Muscle of leg (tissue), 11 donors: ENCODE data around the gene CHST11. TPM values are rescaled to one million over a fixed set of nuclear protein-coding genes. Genes with fewer than 3 reads are reported as not detected.

ENCODE experiments used
- DNase-seq: peaks from one replicate; pipeline ENCODE4 v3.0.0; 2013
- H3K27ac ChIP-seq: one replicate; pipeline ENCODE4 v1.5.1; 2013; ENCODE audit warnings: mild to moderate bottlenecking, low read length, control low read depth
- H3K27me3 ChIP-seq: one replicate; pipeline ENCODE4 v1.6.1; 2013; ENCODE audit warnings: low read length; ENCODE audit not compliant: control insufficient read depth, insufficient read depth
- H3K36me3 ChIP-seq: one replicate; pipeline ENCODE4 v1.6.1; 2013; ENCODE audit warnings: low read length; ENCODE audit not compliant: control insufficient read depth, insufficient read depth
- H3K4me1 ChIP-seq: one replicate; pipeline ENCODE4 v1.6.1; 2013; ENCODE audit warnings: low read length; ENCODE audit not compliant: control insufficient read depth, insufficient read depth
- H3K4me3 ChIP-seq: one replicate; pipeline ENCODE4 v1.5.1; 2013; ENCODE audit warnings: low read length, control low read depth
- H3K9me3 ChIP-seq: replicated peaks from 2 replicates; pipeline ENCODE4 v1.6.1; 2013; ENCODE audit warnings: low read depth, low read length; ENCODE audit not compliant: control insufficient read depth
- WGBS: methylation state at CpG from one replicate; pipeline ENCODE4 v1.1.5; 2013; ENCODE audit warnings: missing lambda C conversion rate; ENCODE audit not compliant: insufficient coverage; 5-methylcytosine and 5-hydroxymethylcytosine counted together
- polyA plus RNA-seq, 8 donors: library from polyadenylated mRNA; unstranded; fragments of 120-200 nt; gene quantifications; one replicate each; pipeline versions ENCODE4 v1.2.1 to v1.2.3, GENCODE V29; 2013; ENCODE audit warnings: inconsistent platforms in 1 of 8, low replicate concordance in 1 of 8; ENCODE audit not compliant: insufficient read length in 8 of 8, insufficient read depth in 1 of 8
- total RNA-seq: library from RNA; stranded (reverse); fragments of 120-200 nt; gene quantifications from one replicate; pipeline ENCODE4 v1.2.4, GENCODE V29; 2013

CHST11 gene
- total and polyA plus RNA-seq, 9 donors: 1.1 to 3.9 (median 2.3) TPM

- Histone ChIP-seq H3K36me3 (no peaks in the 10 kb centered on the region), H3K27ac (no peak overlapping the region)
- WGBS: 81% methylated on average over 11 of the region's 15 CpGs
These were observed 141.9 kb downstream of the CHST11 start for GRCh38 chr12:104598342-104599271.

GRCh38 chr12:104599272-104600035 is 142.7 kb downstream of the CHST11 start:
- Histone ChIP-seq H3K27ac (no peak overlapping the region), H3K9me3 (no peaks in the 10 kb centered on the region), H3K4me3 (no peak overlapping the region), H3K4me1 (peaks cover 21% of the 10 kb centered on the region), H3K27me3 (no peaks in the 10 kb centered on the region), H3K36me3 (no peaks in the 10 kb centered on the region)
- DNase-seq: no peak
- WGBS: 93% methylated on average over 7 of the region's 16 CpGs

More at GRCh38 chr12:104598342-104599271, 141.9 kb downstream of the CHST11 start:
- H3K27me3 ChIP-seq: no peaks in the 10 kb centered on the region
- H3K4me1 ChIP-seq: peaks cover 14% of the 10 kb centered on the region
- no peaks in the 10 kb centered on the region for H3K9me3 ChIP-seq
- DNase-seq: no peak
- H3K4me3 ChIP-seq: no peak overlapping the region

DNA sequence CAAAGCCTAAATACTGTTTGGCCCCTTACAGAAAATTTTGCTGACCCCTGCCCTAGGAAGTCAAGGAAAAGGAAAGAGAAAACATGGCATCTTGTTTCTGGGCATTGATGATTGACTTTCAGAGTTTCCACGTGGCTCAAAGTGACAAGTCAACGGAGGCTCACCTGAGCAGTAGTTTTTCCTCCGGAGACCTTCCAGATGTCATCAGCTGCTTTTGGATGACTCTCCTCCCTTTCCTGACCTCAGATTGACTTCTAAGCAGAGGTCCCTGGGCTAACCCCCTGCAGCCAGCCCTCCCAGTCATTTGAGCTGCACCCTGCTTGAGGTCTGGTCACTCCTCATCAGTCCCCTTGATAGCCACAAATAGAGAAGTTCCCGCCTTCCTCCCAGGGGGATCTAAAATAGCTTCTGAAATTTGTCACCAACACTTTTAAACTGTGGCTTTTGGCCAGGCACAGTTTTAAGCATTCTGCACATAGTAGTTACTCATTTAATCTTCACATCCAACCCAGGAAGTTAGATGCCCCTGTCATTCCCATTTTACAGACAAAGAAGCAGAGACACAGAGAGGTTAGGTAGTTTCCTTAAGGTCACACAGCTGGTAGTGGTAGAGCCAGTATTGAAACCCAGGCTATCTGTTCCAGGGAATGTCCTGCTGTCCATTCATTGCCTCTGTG is 143.4 kb downstream of the CHST11 start:
- WGBS: 54% methylated on average over 4 of the region's 4 CpGs
- Histone ChIP-seq H3K4me3 (no peak overlapping the region), H3K36me3 (no peaks in the 10 kb centered on the region), H3K27ac (no peak overlapping the region), H3K4me1 (peaks cover 22% of the 10 kb centered on the region), H3K9me3 (no peaks in the 10 kb centered on the region), H3K27me3 (no peaks in the 10 kb centered on the region)
- no peak for DNase-seq

DNA sequence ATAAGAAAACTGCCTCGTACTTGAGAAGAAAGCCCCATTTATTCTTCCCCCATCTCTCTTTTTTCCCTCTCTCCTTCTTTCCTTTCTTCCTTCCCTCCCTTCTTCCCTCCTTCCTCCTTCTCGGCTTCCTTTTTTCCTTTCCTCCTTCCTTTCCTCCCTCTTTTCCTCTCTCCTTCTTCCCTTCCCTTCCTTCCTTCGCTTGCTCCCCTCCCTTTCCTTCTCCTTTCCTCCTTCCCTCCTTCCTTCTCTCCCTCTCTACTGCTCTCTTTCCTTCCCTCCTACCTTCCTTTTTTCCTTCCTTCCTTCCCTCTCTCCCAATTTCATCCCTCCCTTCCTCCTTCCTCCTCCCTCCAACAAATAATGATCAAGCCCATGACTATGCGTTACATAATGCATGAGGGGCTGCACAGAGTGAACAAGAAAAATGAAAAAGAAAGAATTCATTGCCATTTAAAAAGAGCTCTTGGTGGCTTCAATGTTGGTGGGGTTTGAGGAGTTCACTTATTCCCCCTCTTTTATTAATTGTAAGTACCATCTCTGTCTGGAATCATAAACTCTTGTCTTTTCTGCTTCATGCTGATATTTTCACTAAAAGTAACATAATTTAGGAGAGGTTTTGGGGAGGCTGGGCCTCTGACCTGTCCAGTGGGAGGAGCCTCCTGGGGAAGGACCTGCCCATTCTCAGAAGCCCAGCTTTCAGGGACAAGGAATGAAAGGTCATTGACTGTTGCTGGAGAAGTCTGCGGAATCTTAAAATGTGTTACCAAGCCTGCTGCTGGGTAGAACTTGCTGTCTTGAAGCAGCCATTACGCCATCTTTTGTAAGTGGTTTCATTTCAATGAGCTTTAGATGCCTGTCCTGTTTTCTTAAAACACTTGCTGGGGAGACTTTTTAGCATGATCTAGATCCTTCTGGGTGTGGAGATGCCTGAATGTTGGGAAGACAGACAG is 144.3 kb downstream of the CHST11 start:
- no peak for DNase-seq

DNA sequence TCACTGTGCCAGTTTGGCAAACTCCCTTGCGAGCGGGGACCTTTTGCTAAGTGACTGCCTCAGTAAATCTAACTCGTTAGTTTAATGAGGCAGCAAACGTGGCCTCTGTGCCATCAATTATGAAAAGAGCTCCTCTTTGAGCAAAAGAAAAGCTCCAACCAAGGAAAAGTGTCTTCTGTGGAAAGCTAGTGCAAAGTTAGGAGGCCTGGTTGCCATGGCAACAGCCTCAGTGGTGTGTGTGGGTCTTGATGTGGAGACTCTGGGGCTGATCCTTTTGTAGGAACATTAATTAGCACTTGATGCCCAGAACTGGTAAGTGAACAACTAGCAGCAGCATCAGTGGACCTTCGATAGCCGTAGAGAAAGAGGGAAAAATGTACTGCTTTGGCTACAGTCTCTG is 145.7 kb downstream of the CHST11 start:
- WGBS: 84% methylated on average over 4 of the region's 6 CpGs
- DNase-seq: no peak
- Histone ChIP-seq H3K9me3 (no peaks in the 10 kb centered on the region), H3K4me3 (no peak overlapping the region), H3K36me3 (no peaks in the 10 kb centered on the region), H3K27me3 (no peaks in the 10 kb centered on the region), H3K27ac (no peak overlapping the region), H3K4me1 (peaks cover 26% of the 10 kb centered on the region)

More for the DNA sequence above, 144.3 kb downstream of the CHST11 start:
- no peaks in the 10 kb centered on the region for H3K27me3 ChIP-seq
- 96% methylated on average over 4 of the region's 6 CpGs for WGBS
- H3K36me3 ChIP-seq: no peaks in the 10 kb centered on the region
- H3K4me3 ChIP-seq: no peak overlapping the region
- no peaks in the 10 kb centered on the region for H3K9me3 ChIP-seq
- H3K4me1 ChIP-seq: peaks cover 26% of the 10 kb centered on the region
- no peak overlapping the region for H3K27ac ChIP-seq

DNA sequence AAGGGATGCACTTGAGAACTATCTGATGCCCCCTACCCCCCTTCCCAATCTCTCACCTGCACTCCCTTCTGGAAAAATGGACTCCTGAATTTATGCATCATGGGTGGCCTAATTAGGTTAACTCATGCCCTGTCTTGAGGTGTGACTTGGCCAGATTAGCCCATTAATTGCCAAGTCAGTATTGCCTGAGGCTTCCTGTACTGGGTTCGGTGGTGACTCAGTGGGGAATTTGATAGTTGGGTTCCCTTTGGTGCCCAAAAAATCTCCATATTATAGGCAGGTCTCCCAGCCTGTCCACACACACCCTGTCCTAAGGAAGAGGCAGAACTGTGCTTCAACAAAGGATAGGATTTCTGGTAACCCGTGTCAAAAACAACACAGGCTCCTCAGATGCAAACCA is 146.1 kb downstream of the CHST11 start:
- no peaks in the 10 kb centered on the region for H3K9me3 ChIP-seq
- H3K27me3 ChIP-seq: no peaks in the 10 kb centered on the region
- DNase-seq: no peak
- H3K27ac ChIP-seq: no peak overlapping the region
- peaks cover 22% of the 10 kb centered on the region for H3K4me1 ChIP-seq
- WGBS: 40% methylated on average over 1 of the region's 2 CpGs
- H3K36me3 ChIP-seq: no peaks in the 10 kb centered on the region
- H3K4me3 ChIP-seq: no peak overlapping the region

DNA sequence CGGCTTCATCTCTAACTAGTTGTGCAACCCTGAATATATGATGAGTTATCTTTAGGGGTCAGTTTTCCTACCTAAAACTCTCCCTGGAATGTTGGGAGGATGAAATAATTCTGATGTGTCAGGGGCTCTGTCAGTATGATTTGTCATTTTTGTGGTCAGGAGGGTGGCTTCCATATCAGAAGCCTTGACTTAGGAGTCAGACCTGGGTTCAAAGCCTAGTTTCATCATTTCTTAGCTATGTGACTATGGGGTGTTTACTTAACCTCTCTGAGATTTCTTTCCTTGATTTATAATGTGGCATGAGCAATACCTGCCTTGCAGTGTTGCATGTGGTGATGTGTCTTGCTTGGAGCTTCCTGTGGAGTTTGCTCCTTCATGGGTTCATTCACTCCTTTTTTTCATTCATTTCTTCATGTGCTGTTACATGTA is 146.8 kb downstream of the CHST11 start:
- WGBS: no CpG with 5 or more reads among the region's 1 CpG
- H3K9me3 ChIP-seq: no peaks in the 10 kb centered on the region
- H3K27ac ChIP-seq: no peak overlapping the region
- H3K4me3 ChIP-seq: no peak overlapping the region
- no peak for DNase-seq
- H3K4me1 ChIP-seq: peaks cover 18% of the 10 kb centered on the region
- no peaks in the 10 kb centered on the region for H3K36me3 ChIP-seq
- no peaks in the 10 kb centered on the region for H3K27me3 ChIP-seq

- no peaks in the 10 kb centered on the region for H3K36me3 ChIP-seq
- no peak overlapping the region for H3K4me3 ChIP-seq
- no peaks in the 10 kb centered on the region for H3K27me3 ChIP-seq
- H3K27ac ChIP-seq: peak overlapping the region; percentile 25
- H3K9me3 ChIP-seq: no peaks in the 10 kb centered on the region
- 44% methylated on average over 6 of the region's 10 CpGs for WGBS
- DNase-seq: peak; percentile 51
- H3K4me1 ChIP-seq: peaks cover 13% of the 10 kb centered on the region
These were observed 147.6 kb downstream of the CHST11 start for GRCh38 chr12:104604070-104604994.
